ENCODE data around the gene CNTNAP5.

The CNTNAP5 gene

GRCh38 chr2:124159166-124159565 is 134.1 kb downstream of the CNTNAP5 start:
- no peak for DNase-seq (ENCODE audit: low spot score)

GRCh38 chr2:124161542-124161941 is 136.5 kb downstream of the CNTNAP5 start:
- no peak for DNase-seq (ENCODE audit: low spot score)

DNA sequence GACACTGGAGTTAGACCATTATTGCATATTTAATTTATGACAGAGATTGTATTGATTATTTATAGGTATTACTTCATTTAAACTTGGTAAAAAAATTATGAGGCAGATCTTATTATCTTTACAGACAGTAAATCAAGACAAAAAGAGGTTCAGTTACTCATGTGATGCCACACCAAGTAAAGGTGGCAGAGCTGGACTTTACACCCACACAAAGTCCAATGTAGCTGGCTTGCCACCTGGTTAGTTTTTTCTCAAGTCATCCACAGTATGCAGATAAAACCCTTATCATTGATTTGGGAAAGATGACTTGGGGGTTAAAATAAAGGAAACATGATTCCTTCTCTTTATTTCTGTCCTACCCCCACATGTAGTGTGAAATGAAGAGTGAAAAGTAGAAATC is 137.2 kb downstream of the CNTNAP5 start:
- DNase-seq (ENCODE audit: low spot score): no peak

- DNase-seq (ENCODE audit: low spot score): no peak
These were observed 138.8 kb downstream of the CNTNAP5 start for GRCh38 chr2:124163840-124164239.

DNA sequence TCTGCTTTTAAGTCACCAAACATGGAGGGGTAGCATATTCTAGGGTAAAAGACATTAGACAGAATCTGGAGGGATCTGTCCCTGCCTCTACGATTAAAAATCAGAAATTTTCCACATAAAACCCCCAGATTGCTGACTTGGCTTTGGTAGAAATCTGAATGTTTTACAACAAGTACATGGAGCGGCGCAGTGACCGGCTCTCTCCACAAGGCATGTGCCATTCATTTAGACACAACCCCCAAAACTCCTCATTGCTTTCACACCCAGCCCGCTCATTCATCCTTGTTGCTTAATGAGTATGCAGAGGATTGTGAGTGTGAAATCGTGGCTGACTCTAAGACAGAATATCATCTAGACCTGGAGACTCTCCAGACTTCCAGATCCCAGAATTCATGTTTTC is 140.6 kb downstream of the CNTNAP5 start:
- DNase-seq (ENCODE audit: low spot score): peak; percentile 7

- DNase-seq (ENCODE audit: low spot score): no peak
These were observed 146.5 kb downstream of the CNTNAP5 start for GRCh38 chr2:124171472-124172063.

GRCh38 chr2:124178719-124179118 is 153.6 kb downstream of the CNTNAP5 start:
- no peak for DNase-seq (ENCODE audit: low spot score)

DNA sequence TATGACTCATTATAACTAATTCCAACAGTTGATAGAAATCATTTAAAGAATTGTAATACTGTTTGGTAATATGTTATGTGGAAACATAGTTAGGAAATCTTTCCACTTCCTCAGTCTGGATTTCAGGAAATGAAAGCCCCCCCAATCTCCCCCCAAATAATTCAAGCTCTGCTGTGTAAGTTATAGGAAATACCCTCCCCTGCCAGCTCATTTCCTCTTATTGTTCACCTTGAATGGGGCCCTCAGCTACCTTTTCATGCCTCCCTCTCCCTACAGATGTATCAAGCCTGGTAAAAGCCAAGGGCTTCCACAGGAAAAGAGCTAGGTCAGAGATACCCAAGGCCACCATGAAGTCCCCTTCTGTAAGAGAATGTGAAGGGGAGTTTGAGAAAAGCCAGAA is 155.5 kb downstream of the CNTNAP5 start:
- DNase-seq (ENCODE audit: low spot score): no peak

- DNase-seq (ENCODE audit: low spot score): no peak
These were observed 161.7 kb downstream of the CNTNAP5 start for GRCh38 chr2:124186801-124187200.

DNA sequence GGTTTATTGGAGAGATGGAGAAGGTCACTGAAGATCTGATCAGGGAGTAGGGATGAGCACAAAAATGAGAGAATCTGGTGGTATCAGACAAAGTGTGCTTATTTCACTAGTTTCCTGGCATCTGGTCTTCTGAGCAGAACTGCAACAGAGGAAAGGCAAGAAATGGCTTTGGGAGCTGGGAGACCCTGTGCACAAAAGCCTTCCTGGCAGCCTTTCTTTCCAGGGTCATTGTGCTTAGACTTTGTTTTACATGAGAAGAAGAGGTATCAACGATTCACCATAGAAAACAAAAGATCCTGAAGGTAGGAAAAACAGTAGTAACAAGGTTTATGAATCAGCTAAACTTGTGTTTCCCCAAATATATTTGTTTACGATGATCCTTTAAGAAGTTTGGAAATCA is 162.9 kb downstream of the CNTNAP5 start:
- DNase-seq (ENCODE audit: low spot score): no peak

- no peak for DNase-seq (ENCODE audit: low spot score)
These were observed 168.6 kb downstream of the CNTNAP5 start for GRCh38 chr2:124193706-124194105.

DNA sequence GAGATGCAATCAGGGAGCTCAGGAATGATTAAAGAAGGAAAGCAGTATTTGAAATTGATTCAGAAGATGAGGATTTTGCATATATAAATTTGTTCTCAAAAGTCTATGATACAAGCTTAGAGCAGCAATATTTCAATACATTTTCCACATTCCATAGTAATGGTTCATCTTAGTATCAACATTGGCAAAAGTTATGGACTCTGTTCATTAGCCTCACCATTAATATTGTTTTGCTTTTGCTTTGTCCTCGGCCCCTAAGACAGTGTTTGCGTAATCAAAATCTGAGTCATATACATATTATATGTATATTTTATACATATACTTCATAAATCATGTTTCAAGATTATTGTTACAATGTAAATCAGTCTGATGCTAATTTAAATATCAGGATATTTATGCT is 176.6 kb downstream of the CNTNAP5 start:
- DNase-seq (ENCODE audit: low spot score): no peak

- DNase-seq (ENCODE audit: low spot score): no peak
These were observed 184.4 kb downstream of the CNTNAP5 start for GRCh38 chr2:124209441-124209840.

GRCh38 chr2:124211461-124211860 is 186.4 kb downstream of the CNTNAP5 start:
- no peak for DNase-seq (ENCODE audit: low spot score)

DNA sequence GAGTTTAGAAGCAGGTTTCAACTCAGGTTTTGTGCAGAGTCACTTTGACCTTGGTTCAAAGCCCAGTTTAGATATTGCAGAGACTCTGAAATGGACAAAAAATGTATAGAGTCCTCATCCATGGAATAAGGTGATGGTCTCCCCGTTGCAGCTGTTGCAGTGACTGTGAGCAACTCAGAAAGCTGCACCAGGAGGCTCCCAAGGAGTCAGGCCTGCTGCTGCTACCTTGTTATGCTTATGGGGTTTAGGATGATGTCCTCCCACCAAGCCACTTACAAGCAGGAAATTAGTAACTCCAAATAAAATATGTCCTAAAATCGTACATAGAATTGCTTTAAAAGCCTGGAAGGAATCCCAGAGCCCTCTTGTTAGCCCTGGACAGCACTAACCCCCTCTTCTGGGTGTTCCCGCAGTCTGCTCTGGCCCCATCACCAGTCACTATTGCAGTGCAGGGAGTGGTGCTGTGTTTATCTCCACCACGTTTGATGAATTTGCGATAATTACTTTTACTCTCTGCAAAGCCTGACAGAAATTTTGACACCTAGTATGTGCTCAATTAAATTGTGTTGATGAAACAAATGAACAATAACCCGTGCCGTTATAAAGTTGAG is 189.0 kb downstream of the CNTNAP5 start:
- no peak for DNase-seq (ENCODE audit: low spot score)

GRCh38 chr2:124246170-124246569 is 221.1 kb downstream of the CNTNAP5 start:
- DNase-seq (ENCODE audit: low spot score): no peak

GRCh38 chr2:124248386-124248785 is 223.3 kb downstream of the CNTNAP5 start:
- DNase-seq (ENCODE audit: low spot score): no peak

DNA sequence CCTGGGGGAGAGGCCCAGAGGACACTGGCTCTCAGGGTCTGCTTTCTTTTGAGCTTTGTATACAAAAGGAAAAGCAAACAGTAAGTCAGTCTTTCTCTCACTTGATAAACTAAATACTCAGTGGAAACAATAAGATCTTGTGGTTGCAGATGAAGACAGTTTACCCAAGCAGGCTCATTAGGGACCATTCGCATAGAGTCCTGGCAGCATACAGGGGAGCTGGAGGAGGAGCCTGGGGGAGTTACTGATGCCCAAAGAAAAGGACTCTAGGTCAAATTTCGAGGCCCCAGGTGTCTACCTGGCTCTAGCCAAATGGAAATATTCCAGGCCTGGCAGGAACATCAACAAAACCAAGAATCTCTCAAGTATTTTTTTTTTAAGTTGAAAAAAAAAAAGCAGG is 225.3 kb downstream of the CNTNAP5 start:
- DNase-seq (ENCODE audit: low spot score): no peak

- DNase-seq (ENCODE audit: low spot score): no peak
These were observed 229.5 kb downstream of the CNTNAP5 start for GRCh38 chr2:124254621-124255020.

GRCh38 chr2:124257120-124257519 is 232.0 kb downstream of the CNTNAP5 start:
- no peak for DNase-seq (ENCODE audit: low spot score)

DNA sequence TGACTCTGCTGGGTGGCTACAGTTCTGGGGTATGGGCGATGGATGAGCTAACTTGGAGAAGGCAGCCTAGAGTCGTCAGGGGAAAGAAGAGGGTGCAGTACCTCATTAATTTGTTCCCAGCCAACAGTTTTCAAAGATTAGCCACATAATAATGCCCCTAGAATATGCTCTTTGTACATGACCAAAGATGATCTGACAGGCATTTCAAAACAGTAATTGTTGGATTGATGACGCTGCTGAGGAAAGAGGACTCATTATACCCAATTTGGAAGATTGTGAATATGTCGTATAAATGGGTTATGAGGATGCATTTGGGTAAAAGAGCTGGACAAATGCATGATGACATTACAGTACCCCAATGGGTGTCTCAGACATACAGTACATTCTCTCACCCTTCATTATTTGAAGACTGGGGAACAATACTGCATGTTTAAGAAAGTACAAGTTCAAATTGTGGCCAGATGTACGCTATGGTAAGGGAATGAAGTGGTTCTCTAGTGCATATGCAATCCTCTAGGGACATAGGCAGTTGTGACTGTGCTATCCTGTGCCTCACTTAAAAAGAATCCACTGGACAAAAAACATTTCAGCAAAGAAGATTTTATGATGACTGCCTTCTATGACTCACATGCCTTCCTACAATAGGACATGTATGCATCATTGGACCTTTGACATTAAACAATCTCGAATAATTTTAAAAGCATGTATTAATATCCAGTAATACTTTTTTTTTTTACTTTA is 233.2 kb downstream of the CNTNAP5 start:
- no peak for DNase-seq (ENCODE audit: low spot score)

DNA sequence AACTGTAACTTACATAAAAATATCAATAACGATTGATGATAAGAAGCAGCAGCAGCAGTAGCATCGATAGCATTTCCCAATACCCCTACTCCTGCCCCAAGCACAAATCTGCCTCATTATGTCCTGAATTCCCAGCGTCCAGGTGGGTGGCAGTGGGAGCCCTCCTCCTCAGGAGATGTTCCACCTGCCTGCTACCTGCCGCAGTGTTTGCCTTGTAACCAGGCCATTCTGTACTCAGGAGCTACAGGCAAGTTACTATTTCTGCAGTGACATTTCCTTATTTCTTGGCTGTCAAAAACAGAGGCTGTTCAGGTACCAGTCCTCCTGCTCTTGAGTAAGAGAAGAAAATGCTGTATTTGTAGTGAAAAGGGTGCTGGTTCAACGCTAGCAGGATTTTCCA is 236.4 kb downstream of the CNTNAP5 start:
- DNase-seq (ENCODE audit: low spot score): no peak

GRCh38 chr2:124264551-124265091 is 239.5 kb downstream of the CNTNAP5 start:
- no peak for DNase-seq (ENCODE audit: low spot score)

Data from Ammon's horn (tissue), 1 donor.